Activated CD8-positive, alpha-beta memory T cell treated with anti-CD3 and anti-CD28 coated beads for 48 hours (primary cell): ENCODE measurements around the gene LPP.
A peak's percentile ranks its signal among the peaks of the same experiment; 100 is the strongest.
"Not testable (repeated sequence)": the region's sequence is repeated elsewhere in the genome, so short reads cannot be mapped to it uniquely, and the experiment has no call there.

Experiments
- DNase-seq, 3 experiments: peaks; one replicate each; pipeline ENCODE4 v3.0.0-alpha.2; 2020; ENCODE audit warnings: low read depth in 2 of 3, low spot score in 2 of 3

LPP gene

GRCh38 chr3:188154014-188154808 lies at the start of gene LPP:
LPP (plus strand) TSS chr3:188154157; CDS start chr3:188406121, 251,964 bp downstream.
- DNase-seq, result peak; percentile 64 to 76 (median 71)

- DNase-seq, result no peak
These were observed 48.0 kb upstream of the LPP start for GRCh38 chr3:188106006-188106405.

GRCh38 chr3:188106454-188106853 lies 47.5 kb upstream of the LPP start:
- DNase-seq, result no peak

- DNase-seq, result no peak
These were observed 46.8 kb upstream of the LPP start for GRCh38 chr3:188106887-188107830.

GRCh38 chr3:188108703-188109412 lies 45.1 kb upstream of the LPP start:
- DNase-seq, result no peak

GRCh38 chr3:188111002-188111584 lies 42.9 kb upstream of the LPP start:
- no peak for DNase-seq

GRCh38 chr3:188113756-188114155 lies 40.2 kb upstream of the LPP start:
- no peak for DNase-seq

- no peak for DNase-seq
These were observed 34.1 kb upstream of the LPP start for GRCh38 chr3:188119846-188120245.

- no peak for DNase-seq
These were observed 31.3 kb upstream of the LPP start for GRCh38 chr3:188122571-188123169.

- no peak for DNase-seq
These were observed 30.6 kb upstream of the LPP start for GRCh38 chr3:188123170-188123905.

- no peak for DNase-seq
These were observed 29.8 kb upstream of the LPP start for GRCh38 chr3:188124184-188124583.

GRCh38 chr3:188125076-188125475 lies 28.9 kb upstream of the LPP start:
- no peak for DNase-seq

- no peak for DNase-seq
These were observed 27.7 kb upstream of the LPP start for GRCh38 chr3:188126276-188126675.

GRCh38 chr3:188126934-188127333 lies 27.0 kb upstream of the LPP start:
- DNase-seq, result no peak

GRCh38 chr3:188128905-188129304 lies 25.1 kb upstream of the LPP start:
- DNase-seq, result no peak

- not testable (repeated sequence) for DNase-seq
These were observed 22.9 kb upstream of the LPP start for GRCh38 chr3:188131023-188131422.

GRCh38 chr3:188133219-188133618 lies 20.7 kb upstream of the LPP start:
- DNase-seq, result no peak

- no peak for DNase-seq
These were observed 20.3 kb upstream of the LPP start for GRCh38 chr3:188133646-188134045.

GRCh38 chr3:188134079-188134478 lies 19.9 kb upstream of the LPP start:
- DNase-seq, result no peak

- DNase-seq, result no peak
These were observed 19.1 kb upstream of the LPP start for GRCh38 chr3:188134856-188135255.
